Hematopoietic multipotent progenitor cell treated with erythropoietin and hydrocortisone succinate and interleukin-3 and kit ligand, for 15 days (in vitro differentiated cells): Measurements from ENCODE around the gene JPT2.
"Not testable (repeated sequence)": the region's sequence is repeated elsewhere in the genome, so short reads cannot be mapped to it uniquely, and the experiment has no call there.

Experiments
- DNase-seq: peaks from one replicate; pipeline ENCODE4 v3.0.0-alpha.2; 2015; ENCODE audit warnings: low spot score

Gene JPT2

GRCh38 chr16:1732071-1732470, 54.0 kb downstream of the JPT2 start:
- DNase-seq = no peak

- not testable (repeated sequence) for DNase-seq
These were observed 54.5 kb downstream of the JPT2 start for GRCh38 chr16:1732551-1732987.

- no peak for DNase-seq
These were observed 56.0 kb downstream of the JPT2 start for GRCh38 chr16:1734123-1734522.

- DNase-seq = no peak
These were observed 56.7 kb downstream of the JPT2 start for GRCh38 chr16:1734816-1735215.

- DNase-seq = no peak
These were observed 62.2 kb downstream of the JPT2 start for GRCh38 chr16:1740234-1740633.

- DNase-seq = no peak
These were observed 62.9 kb downstream of the JPT2 start for GRCh38 chr16:1740781-1741490.

GRCh38 chr16:1741553-1742165, 63.6 kb downstream of the JPT2 start:
- DNase-seq = no peak

- no peak for DNase-seq
These were observed 65.6 kb downstream of the JPT2 start for GRCh38 chr16:1743376-1744337.

GRCh38 chr16:1744338-1744840, 66.3 kb downstream of the JPT2 start:
- DNase-seq = no peak

GRCh38 chr16:1745181-1745899, 67.3 kb downstream of the JPT2 start:
- no peak for DNase-seq

GRCh38 chr16:1745900-1746692, 68.0 kb downstream of the JPT2 start:
- no peak for DNase-seq

- no peak for DNase-seq
These were observed 68.7 kb downstream of the JPT2 start for GRCh38 chr16:1746693-1747195.

GRCh38 chr16:1747934-1748333, 69.9 kb downstream of the JPT2 start:
- no peak for DNase-seq

- no peak for DNase-seq
These were observed 71.4 kb downstream of the JPT2 start for GRCh38 chr16:1749152-1750117.
